Measurements from ENCODE around the gene CMA1. TPM values are rescaled to one million over a fixed set of nuclear protein-coding genes. Genes with fewer than 3 reads are reported as not detected.

Gene CMA1
- total RNA-seq, 4 donors from 2014 or later: 0.98 to 2.2 (median 1.9) TPM; not detected in 1

- TF ChIP-seq CTCF (IDR thresholded peaks at IDR 0.05; ENCODE audit: low read depth): no peak
Observed at GRCh38 chr14:24513009-24513408, 4.9 kb upstream of the CMA1 start.

GRCh38 chr14:24506443-24506842, 1.6 kb downstream of the CMA1 start:
- TF ChIP-seq CTCF (IDR thresholded peaks at IDR 0.05; ENCODE audit: low read depth): no peak

- no peak for TF ChIP-seq CTCF (IDR thresholded peaks at IDR 0.05; ENCODE audit: low read depth)
Observed at GRCh38 chr14:24504425-24504950, 3.6 kb downstream of the CMA1 start.

- no peak for TF ChIP-seq CTCF (IDR thresholded peaks at IDR 0.05; ENCODE audit: low read depth)
Observed at GRCh38 chr14:24483604-24484252, 24.3 kb downstream of the CMA1 start.

- TF ChIP-seq CTCF (IDR thresholded peaks at IDR 0.05; ENCODE audit: low read depth): no peak
Observed at GRCh38 chr14:24481622-24482324, 26.3 kb downstream of the CMA1 start.

GRCh38 chr14:24475261-24475660, 32.8 kb downstream of the CMA1 start:
- no peak for TF ChIP-seq CTCF (IDR thresholded peaks at IDR 0.05; ENCODE audit: low read depth)

- TF ChIP-seq CTCF (IDR thresholded peaks at IDR 0.05; ENCODE audit: low read depth): no peak
Observed at GRCh38 chr14:24473211-24473610, 34.9 kb downstream of the CMA1 start.
